ENCODE results near the gene RPL22. TPM values are rescaled to one million over a fixed set of nuclear protein-coding genes. Genes with fewer than 3 reads are reported as not detected.
A peak's percentile ranks its signal among the peaks of the same experiment; 100 is the strongest.

Gene RPL22
- total and polyA plus RNA-seq, 4 donors, result 38.9 to 105 (median 77.3) TPM

DNA sequence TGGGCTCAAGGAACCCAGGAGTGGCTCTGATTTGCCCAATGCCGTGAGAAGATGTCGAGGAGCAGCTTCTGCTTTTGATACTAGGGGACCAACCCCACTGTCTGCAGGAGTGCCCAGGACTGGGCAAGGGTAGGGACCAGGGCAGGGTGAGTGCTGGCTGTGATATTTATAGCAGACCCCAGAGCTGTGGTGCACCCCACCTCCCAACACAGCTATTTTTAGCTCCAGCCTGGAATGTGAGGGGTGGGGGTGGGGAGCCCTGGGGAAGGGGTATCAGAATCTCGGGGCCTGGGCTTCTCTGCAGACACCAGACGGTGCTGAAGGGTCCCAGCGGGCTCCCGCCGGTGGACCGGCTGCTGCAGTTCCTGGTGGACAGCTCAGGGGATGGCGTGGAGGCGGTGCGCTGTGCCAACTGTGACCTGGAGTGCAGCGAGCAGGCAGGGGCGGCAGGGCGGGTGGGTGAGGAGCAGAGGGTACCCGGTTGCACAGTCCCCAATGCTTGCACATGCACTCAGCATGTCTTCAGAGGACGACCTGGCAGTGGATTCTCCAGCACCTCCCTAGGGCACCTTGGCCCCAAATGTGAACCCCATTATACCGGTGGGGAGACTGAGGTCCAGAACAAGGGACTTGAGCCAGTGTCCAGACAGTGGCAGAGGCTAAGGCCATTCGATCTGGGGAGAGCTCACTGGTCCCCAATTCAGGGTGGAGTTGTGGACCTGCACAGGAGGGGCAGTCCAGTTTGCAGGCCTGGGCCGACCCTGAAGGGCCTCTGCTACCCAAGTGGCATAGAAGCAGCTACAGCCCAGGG is 7.9 kb upstream of the RPL22 start:
- H3K9ac ChIP-seq (ENCODE audit: low read depth in 1 of 2, low read length in 2 of 2), result no peak overlapping the region
- 89% methylated on average over 19 of the region's 19 CpGs for WGBS
- no peak overlapping the region for H3K4me3 ChIP-seq (ENCODE audit: low read depth in 1 of 3, low read length in 3 of 3)
- H3K27me3 ChIP-seq (ENCODE audit: control insufficient read depth in 4 of 4, insufficient read depth in 4 of 4, low read length in 3 of 4), result no peaks in the 10 kb centered on the region
- TF ChIP-seq ATF3 (IDR thresholded peaks at IDR 0.05) (no peak), FOXA1 (IDR thresholded peaks at IDR 0.05) (no peak), FOXA2 (IDR thresholded peaks at IDR 0.05) (no peak), YY1 (IDR thresholded peaks at IDR 0.05) (no peak), SP1 (IDR thresholded peaks at IDR 0.05) (no peak)
- DNase-seq (ENCODE audit: low spot score), result no peak
- H3K27ac ChIP-seq (ENCODE audit: low read depth in 1 of 2, low read length in 2 of 2), result no peak overlapping the region
- no peaks in the 10 kb centered on the region for H3K9me3 ChIP-seq (ENCODE audit: control insufficient read depth in 4 of 4, low read length in 3 of 4)
- H3K36me3 ChIP-seq (ENCODE audit: control insufficient read depth in 4 of 4, insufficient read depth in 3 of 4, low read depth in 1 of 4, low read length in 3 of 4), result peaks cover 0 to 8% (median 5%) of the 10 kb centered on the region in 4 donors
- peaks cover 3 to 29% (median 12%) of the 10 kb centered on the region in 4 donors for H3K4me1 ChIP-seq (ENCODE audit: control insufficient read depth in 4 of 4, insufficient read depth in 4 of 4, low read length in 3 of 4)

- TF ChIP-seq, protein P1, sequence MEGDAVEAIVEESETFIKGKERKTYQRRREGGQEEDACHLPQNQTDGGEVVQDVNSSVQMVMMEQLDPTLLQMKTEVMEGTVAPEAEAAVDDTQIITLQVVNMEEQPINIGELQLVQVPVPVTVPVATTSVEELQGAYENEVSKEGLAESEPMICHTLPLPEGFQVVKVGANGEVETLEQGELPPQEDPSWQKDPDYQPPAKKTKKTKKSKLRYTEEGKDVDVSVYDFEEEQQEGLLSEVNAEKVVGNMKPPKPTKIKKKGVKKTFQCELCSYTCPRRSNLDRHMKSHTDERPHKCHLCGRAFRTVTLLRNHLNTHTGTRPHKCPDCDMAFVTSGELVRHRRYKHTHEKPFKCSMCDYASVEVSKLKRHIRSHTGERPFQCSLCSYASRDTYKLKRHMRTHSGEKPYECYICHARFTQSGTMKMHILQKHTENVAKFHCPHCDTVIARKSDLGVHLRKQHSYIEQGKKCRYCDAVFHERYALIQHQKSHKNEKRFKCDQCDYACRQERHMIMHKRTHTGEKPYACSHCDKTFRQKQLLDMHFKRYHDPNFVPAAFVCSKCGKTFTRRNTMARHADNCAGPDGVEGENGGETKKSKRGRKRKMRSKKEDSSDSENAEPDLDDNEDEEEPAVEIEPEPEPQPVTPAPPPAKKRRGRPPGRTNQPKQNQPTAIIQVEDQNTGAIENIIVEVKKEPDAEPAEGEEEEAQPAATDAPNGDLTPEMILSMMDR (IDR thresholded peaks at IDR 0.05; ENCODE audit: low read depth, low read length, missing input control), result no peak
- no peak for TF ChIP-seq RAD21 (IDR thresholded peaks at IDR 0.05)
- no peak for TF ChIP-seq RXRA (IDR thresholded peaks at IDR 0.05)
- no peak for TF ChIP-seq FOXA1 (IDR thresholded peaks at IDR 0.05)
- H3K9ac ChIP-seq (ENCODE audit: low read depth in 1 of 2, low read length in 2 of 2), result peak overlapping the region in 1 of 2 donors; percentile 25
- 6% methylated on average over 25 of the region's 25 CpGs for WGBS
- no peaks in the 10 kb centered on the region for H3K27me3 ChIP-seq (ENCODE audit: control insufficient read depth in 4 of 4, insufficient read depth in 4 of 4, low read length in 3 of 4)
- H3K4me3 ChIP-seq (ENCODE audit: low read depth in 1 of 3, low read length in 3 of 3), result peak overlapping the region; percentile 54 to 89 (median 78)
- H3K9me3 ChIP-seq (ENCODE audit: control insufficient read depth in 4 of 4, low read length in 3 of 4), result no peaks in the 10 kb centered on the region
- DNase-seq (ENCODE audit: low spot score), result no peak
- H3K36me3 ChIP-seq (ENCODE audit: control insufficient read depth in 4 of 4, insufficient read depth in 3 of 4, low read depth in 1 of 4, low read length in 3 of 4), result peaks cover 0 to 5% (median 1%) of the 10 kb centered on the region in 4 donors
- H3K4me1 ChIP-seq (ENCODE audit: control insufficient read depth in 4 of 4, insufficient read depth in 4 of 4, low read length in 3 of 4), result peaks cover 3 to 29% (median 12%) of the 10 kb centered on the region in 4 donors
- H3K27ac ChIP-seq (ENCODE audit: low read depth in 1 of 2, low read length in 2 of 2), result no peak overlapping the region
These were observed 7.1 kb upstream of the RPL22 start for GRCh38 chr1:6206520-6206855.

- no peaks in the 10 kb centered on the region for H3K9me3 ChIP-seq (ENCODE audit: control insufficient read depth in 4 of 4, low read length in 3 of 4)
- peak; percentile 63 for DNase-seq (ENCODE audit: low spot score)
- no peaks in the 10 kb centered on the region for H3K27me3 ChIP-seq (ENCODE audit: control insufficient read depth in 4 of 4, insufficient read depth in 4 of 4, low read length in 3 of 4)
- peak within 1 kb of the TSS; percentile 59 to 66 for H3K9ac ChIP-seq (ENCODE audit: low read depth in 1 of 2, low read length in 2 of 2)
- H3K4me1 ChIP-seq (ENCODE audit: control insufficient read depth in 4 of 4, insufficient read depth in 4 of 4, low read length in 3 of 4), result peaks cover 3 to 29% (median 12%) of the 10 kb centered on the region in 4 donors
- WGBS, result 1% methylated on average over 66 of the region's 66 CpGs
- peak within 1 kb of the TSS; percentile 78 to 89 (median 83) for H3K4me3 ChIP-seq (ENCODE audit: low read depth in 1 of 3, low read length in 3 of 3)
- peak within 1 kb of the TSS; percentile 29 to 73 for H3K27ac ChIP-seq (ENCODE audit: low read depth in 1 of 2, low read length in 2 of 2)
- peaks cover 0 to 5% (median 0%) of the 10 kb centered on the region in 4 donors for H3K36me3 ChIP-seq (ENCODE audit: control insufficient read depth in 4 of 4, insufficient read depth in 3 of 4, low read depth in 1 of 4, low read length in 3 of 4)
- TF ChIP-seq HNF4G (IDR thresholded peaks at IDR 0.05) (no peak), YY1 (IDR thresholded peaks at IDR 0.05) (peak; percentile 51), RXRA (IDR thresholded peaks at IDR 0.05) (peak; percentile 74), JUND (IDR thresholded peaks at IDR 0.05) (no peak), MAX (IDR thresholded peaks at IDR 0.05) (no peak), SP1 (IDR thresholded peaks at IDR 0.05) (peak; percentile 60), RAD21 (IDR thresholded peaks at IDR 0.05) (no peak), EGR1 (IDR thresholded peaks at IDR 0.05; ENCODE audit: low read depth in 2 of 2) (no peak), HNF4A (conservative IDR thresholded peaks at IDR 0.05) (no peak), FOXA1 (IDR thresholded peaks at IDR 0.05) (no peak), GABPA (IDR thresholded peaks at IDR 0.05 in 1 of 2, conservative IDR thresholded peaks at IDR 0.05 in 1 of 2) (no peak), NR2F2 (IDR thresholded peaks at IDR 0.05) (no peak), FOXA2 (IDR thresholded peaks at IDR 0.05) (no peak), ATF3 (IDR thresholded peaks at IDR 0.05) (no peak)
- TF ChIP-seq, protein P2, sequence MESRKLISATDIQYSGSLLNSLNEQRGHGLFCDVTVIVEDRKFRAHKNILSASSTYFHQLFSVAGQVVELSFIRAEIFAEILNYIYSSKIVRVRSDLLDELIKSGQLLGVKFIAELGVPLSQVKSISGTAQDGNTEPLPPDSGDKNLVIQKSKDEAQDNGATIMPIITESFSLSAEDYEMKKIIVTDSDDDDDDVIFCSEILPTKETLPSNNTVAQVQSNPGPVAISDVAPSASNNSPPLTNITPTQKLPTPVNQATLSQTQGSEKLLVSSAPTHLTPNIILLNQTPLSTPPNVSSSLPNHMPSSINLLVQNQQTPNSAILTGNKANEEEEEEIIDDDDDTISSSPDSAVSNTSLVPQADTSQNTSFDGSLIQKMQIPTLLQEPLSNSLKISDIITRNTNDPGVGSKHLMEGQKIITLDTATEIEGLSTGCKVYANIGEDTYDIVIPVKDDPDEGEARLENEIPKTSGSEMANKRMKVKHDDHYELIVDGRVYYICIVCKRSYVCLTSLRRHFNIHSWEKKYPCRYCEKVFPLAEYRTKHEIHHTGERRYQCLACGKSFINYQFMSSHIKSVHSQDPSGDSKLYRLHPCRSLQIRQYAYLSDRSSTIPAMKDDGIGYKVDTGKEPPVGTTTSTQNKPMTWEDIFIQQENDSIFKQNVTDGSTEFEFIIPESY (IDR thresholded peaks at IDR 0.05), result no peak
- TF ChIP-seq, protein P1 (IDR thresholded peaks at IDR 0.05; ENCODE audit: low read depth, low read length, missing input control), result no peak
These were observed 6.6 kb upstream of the RPL22 start, which contains the start of gene RNF207 for GRCh38 chr1:6205849-6206519. Gene RNF207 (plus strand): TSS chr1:6206119. CDS start chr1:6206536, 417 bp downstream.
